GM19372 (cell line): Measurements from ENCODE around the gene SAMD4B.
A peak's percentile ranks its signal among the peaks of the same experiment; 100 is the strongest.

ENCODE experiments used
- ATAC-seq: cut with Tn5 transposase; IDR thresholded peaks from one replicate; pipeline ENCODE4 v1.9.1; 2021; ENCODE audit warnings: mild to moderate bottlenecking, low read depth, moderate library complexity; ENCODE audit not compliant: unreplicated experiment

SAMD4B gene

DNA sequence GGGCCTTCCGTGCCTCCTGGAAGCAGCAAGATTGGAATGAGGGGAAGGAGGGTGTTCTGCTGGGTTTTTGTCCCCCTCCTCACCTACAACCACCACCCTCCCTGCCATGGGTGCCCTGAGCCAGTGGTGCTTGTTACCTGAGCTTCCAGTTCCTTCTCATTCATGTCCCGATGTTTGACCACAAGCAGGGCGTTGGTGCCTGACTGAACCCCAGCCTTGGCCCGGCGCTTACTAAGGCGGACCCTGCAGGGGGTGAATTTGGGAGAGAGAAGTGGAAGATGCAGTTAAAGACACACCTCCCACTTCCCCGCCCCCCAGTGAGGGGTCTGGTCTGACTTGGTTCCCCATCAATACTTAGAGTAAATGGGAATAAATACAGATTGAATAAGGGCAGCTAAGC lies 44.3 kb downstream of the SAMD4B start:
- no peak for ATAC-seq

DNA sequence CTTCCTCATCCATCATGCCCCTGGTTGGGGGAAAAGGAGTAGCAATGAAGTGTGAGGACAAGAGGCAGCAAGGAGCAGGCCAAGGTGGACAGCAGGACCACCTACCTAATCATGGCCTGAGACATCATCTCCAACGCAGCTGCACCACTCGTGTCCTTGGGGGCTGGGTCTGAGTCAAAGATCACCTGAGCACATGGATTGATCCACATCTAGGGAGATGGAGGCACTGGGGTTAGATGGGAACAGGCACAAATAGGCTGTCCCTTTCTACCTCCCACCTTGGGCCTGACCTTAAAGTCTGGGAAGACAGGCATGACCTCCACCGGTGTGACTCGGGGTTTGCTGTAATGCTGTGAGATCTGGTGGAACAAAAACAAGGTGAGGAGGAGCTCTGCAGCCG lies 46.4 kb downstream of the SAMD4B start:
- ATAC-seq, result no peak

DNA sequence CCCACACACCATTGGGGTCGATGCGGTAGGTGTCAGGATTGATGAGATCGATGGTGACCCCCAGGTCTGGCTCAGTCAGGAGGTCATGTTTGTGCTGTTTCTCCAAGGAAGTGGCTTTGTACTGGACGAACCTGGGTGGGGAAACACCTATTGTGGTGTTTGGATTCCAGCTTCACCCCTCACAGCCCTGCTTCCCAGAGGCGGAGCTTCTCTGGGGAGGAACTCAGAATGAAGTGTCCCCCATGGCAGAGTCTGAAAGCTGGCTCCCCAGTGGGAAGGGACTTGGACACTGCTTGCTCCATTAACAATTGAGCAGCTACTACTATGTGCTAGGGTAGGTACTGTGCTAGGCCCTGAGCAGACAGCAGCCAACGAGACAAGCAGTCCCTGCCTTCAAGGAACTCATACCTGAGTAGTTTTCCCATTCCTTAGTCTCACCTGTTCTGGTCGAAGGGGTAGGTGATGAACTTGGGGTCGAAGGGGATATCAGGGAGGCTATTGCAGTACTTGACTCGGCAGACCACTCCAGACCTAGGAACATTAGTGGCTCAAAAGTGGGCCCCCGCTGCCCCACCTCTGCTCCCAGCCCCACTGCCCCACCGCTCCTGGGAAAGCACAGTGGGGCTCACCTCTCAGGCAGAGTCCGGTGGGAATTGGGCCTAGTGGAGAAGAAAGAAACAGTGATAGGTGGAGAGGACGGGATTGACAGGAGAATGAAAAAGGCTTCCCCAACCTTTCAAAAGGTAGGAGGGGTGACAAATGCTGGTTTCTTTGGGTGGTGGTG lies 47.6 kb downstream of the SAMD4B start:
- ATAC-seq, result no peak

- ATAC-seq, result no peak
Observed at GRCh38 chr19:39390451-39390750, 48.2 kb downstream of the SAMD4B start.

- peak; percentile 86 for ATAC-seq
Observed at GRCh38 chr19:39390751-39391437, 48.7 kb downstream of the SAMD4B start, which contains the start of the genes MED29 and PAF1. Gene MED29 (plus strand): TSS chr19:39391378. CDS start chr19:39391423, 45 bp downstream. Gene PAF1 (minus strand): TSS chr19:39391106. CDS start chr19:39390864, 242 bp downstream.

DNA sequence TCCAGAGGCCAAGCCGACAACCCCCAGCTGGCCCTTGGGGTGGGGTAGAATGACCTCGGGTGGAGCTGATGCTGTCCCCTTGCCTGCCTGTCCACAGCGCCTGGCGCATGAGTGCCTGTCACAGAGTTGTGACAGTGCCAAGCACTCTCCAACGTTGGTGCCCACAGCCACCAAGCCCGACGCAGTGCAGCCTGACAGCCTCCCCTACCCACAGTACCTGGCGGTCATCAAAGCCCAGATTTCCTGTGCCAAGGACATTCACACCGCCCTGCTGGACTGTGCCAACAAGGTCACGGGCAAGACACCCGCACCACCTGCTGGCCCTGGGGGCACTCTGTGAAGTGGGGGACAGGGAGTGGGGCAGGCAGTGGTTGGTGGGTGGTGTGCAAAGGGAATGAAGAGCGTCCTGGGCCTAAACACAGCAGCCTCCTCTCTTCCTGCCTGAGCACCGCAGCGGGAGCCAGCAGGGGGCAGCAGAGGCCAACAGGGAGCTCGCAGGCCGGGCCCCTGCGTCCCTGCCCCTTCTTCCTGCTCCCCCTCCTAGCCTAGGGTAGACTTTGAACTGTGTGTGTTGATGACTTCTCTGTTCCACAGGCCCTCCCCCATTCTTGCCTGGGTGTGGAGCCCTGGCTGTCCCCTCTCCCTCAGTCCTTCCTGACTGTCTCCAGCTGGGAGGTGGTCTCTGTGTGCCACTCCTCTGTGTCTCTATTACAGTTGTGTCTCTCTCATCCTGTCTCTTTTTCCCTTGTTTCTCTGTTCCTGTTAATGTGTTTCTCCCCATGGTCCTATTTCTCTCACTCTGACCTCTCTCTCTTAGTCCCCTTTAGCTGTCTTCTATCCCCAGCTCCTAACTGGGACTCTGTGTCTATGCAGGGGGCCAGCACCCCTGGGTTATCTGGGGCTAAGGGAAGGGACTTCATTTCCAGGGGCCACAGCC lies 55.4 kb downstream of the SAMD4B start:
- ATAC-seq, result no peak

GRCh38 chr19:39398297-39398864 lies 56.2 kb downstream of the SAMD4B start:
- no peak for ATAC-seq

DNA sequence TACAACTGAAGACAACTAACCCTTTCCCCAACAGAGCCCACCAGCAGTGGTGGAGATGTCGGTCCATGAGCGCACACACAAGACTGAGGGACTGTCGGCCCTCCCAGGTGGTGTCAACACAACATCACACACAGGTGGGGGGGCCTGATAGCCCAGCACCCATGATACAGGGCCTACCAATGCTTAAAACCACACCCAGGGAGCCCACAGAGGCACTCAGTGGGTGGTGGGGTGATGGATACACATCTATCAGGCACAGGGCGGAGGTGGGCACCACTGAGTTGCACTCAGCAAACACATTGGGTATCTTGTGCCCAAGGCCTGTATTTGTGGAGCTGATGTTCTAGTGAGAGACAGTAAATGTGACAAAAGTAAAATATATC lies 57.4 kb downstream of the SAMD4B start:
- no peak for ATAC-seq

DNA sequence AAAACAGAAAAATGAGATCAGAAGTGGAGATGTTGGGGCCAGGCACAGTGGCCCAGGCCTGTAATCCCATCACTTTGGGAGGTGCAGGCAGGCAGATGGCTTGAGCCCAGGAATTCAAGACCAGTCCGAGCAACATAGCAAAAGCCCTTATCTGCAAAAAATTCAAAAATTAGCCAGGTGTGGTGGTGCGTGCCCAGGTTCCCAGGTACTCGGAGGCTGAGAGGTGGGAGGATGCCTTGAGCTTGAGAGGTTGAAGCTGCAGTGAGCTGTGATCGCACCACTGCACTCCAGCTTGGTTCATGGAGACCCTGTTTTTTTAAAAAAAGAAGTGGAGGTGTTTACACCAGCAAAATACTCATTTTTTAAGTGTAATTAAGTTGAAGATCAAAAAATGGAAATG lies 57.8 kb downstream of the SAMD4B start:
- ATAC-seq, result no peak

DNA sequence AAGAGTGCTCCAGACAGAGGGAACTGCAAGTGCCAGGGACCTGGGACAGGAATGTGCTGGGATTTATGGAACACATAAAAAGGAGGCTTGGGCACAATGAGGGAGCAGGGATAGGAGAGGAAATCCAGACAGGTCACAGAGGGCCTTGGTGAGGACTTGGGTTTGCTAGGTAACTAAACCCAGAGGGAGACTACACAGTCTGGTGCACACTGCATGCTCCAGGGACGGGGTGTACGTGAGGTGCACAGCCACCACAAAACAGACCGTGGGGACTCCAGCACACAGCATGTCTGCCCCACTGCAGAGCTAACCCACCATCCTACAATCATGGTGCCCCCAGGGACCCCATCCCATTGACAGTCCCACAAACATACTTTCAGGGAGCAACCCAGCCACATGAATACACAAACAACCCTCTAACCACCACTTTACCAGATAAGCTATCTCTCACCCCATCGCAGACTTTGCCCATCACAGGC lies 58.9 kb downstream of the SAMD4B start:
- no peak for ATAC-seq

DNA sequence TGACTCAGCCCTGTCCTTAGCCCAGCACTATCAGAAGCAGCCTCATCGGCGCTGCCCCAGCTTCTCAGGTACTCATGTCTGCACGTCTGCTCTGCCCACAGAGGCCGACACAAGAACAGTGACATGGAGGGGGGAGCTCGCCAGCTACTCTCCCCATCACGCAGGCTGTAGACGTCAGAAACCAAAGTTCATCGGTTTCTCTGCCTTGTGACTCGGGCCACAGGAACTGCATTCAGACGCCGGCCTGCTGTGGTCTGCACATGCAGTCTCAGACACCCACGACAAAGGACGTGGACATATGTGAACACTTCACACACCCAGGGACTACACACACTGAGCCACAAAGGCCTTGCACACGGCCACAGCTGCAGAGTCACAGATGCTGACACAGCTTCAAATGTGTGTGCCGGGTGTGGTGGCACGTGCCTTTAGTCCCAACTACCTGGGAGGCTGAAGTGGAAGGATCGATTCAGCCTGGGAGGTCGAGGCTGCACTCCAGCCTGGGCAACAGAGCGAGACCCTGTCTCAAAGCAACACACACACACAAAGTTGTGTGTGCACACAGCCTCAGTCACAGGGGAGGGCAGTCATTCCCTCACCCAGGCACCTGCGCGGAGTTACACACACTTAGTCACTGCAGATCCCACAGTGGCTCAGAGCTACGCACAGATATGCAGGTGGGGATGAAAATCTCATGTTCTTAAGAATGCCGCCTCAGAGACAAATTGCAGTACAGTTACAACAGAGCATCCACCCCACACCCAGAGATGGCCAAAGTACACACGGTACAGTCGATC lies 59.5 kb downstream of the SAMD4B start:
- ATAC-seq, result no peak

- ATAC-seq, result peak; percentile 26
Observed at GRCh38 chr19:39402346-39403300, 60.4 kb downstream of the SAMD4B start.

GRCh38 chr19:39403331-39404312 lies 61.4 kb downstream of the SAMD4B start:
- no peak for ATAC-seq

DNA sequence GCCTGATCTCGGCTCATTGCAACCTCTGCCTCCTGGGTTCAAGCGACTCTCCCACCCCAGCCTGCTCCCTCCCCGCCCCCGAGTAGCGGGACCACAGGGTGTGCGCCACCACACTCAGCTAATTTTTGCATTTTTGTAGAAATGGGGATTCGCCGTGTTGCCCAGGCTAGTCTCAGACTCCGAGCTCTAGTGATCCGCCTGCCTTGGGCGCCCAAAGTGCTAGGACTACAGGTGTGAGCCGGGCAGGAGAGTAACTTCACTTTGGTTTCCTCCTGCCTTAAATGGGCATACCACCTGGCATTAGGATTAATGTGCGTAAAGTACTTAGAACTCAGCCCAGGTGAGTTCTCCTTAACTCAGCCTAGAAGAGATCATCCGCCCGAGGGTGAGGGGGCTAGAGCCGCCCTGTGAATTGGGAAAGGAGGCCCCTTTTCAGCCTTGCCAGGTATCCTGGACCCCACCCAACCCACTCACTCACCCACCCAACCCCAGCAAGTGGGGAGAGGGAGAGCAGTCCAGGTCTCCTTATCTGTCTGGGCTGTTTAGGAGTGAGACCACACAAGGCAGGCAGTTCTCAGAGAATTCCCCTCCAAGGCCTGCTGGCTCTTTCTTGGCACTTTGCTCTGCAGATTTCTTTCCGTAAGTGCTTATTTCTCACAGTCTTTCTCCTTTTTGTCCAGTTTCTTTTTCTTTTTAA lies 63.2 kb downstream of the SAMD4B start:
- ATAC-seq, result no peak

DNA sequence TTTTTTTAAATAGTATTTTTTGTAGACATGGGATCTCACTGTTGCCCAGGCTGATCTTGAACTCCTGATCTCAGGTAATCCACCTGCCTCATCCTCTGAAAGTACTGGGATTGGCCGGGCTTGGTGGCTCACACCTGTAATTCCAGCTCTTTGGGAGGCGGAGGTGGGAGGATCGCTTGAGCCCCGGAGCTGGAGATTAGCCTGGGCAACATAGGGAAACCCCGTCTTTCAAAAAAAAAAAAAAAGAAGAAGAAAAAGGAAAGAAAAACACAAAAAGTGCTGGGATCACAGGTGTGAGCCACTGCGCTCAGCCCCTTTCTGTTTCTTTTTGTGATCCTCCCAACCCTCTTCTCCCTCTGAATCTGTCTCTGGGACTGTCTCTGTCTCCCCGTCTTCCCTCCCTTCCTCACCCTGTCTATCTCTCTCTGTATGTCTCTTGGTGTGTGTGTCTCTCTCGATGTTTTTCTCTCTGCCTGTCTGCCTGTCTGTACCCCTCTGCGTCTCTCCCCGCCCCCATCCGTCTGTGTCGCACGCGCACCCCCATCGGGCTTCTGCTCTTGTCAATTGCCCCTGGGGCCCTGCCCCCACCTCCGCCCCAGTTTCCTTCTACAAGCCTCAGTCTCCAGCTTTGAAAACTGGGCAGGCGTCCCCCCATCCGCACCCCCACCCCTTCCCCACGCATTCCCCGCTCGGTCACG lies 63.9 kb downstream of the SAMD4B start:
- no peak for ATAC-seq

DNA sequence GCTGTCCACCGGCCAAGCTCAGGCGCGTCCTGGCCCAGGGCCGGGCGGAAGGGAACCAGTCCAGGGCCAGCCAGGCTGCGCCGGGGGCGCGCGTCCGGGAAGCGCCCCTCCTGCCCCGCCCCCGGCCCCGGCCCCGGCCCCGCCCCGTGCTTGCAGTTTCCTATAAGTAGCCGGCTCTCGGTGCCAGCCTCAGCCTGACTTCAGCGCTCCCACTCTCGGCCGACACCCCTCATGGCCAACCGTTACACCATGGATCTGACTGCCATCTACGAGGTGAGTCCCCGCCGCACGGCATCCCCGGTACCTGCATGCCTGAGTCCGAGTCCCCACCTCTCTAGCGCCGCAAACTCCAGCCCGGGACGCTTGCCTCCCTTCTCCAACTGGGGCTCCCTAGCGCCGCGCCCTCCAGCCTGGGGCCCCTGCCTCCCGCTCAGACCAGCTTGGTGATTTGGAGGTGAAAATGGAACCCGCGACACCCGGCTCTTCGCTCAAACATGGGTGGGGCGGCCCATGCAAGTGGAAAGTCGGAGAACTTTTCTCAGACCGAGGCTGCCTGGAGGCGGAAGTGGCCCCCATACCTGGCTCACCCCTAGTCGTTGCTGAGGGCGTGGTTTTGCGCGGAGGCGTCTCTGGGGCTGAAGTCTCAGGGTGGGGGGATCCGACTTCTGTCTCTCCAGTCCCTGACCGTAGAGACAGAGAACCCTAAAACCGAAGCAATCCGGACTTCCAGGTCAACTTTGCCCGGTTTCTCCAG lies 64.6 kb downstream of the SAMD4B start, which contains the start of gene ZFP36:
Gene ZFP36 (plus strand): TSS at position 192 of the 754 bp plus-strand sequence. CDS start 58 bp downstream, at position 250.
- ATAC-seq, result peak; percentile 24
